PC-3 (cell line): ENCODE results near the gene LYSET. TPM values are rescaled to one million over a fixed set of nuclear protein-coding genes. Genes with fewer than 3 reads are reported as not detected.
A peak's percentile ranks its signal among the peaks of the same experiment; 100 is the strongest.

ENCODE experiments used
- ATAC-seq: fragments of 200-7000 bp; cut with Tn5 transposase; 2 replicates; pipeline ENCODE4 v1.9.1; 2020; ENCODE audit warnings: mild to moderate bottlenecking, moderate library complexity
- BruUV-seq: library from RNA; stranded (reverse); fragments of 400-500 nt; replicated peaks from 2 replicates; lab custom pipeline; 2021; lab: Mats Ljungman, UMichigan
- CTCF ChIA-PET: fragments of 300-600 bp; sonication (Branson Sonifier 250); formaldehyde crosslinking; loops from one replicate; lab custom pipeline; 2022; ENCODE audit warnings: antibody characterized with exemption; lab: Charles Lee
- POLR2A ChIA-PET: fragments of 300-600 bp; sonication (Branson Sonifier 250); formaldehyde crosslinking; loops from one replicate; lab custom pipeline; 2022; ENCODE audit warnings: antibody characterized with exemption; ENCODE audit not compliant: unreplicated experiment; lab: Charles Lee
- DNase-seq: peaks from one replicate; pipeline ENCODE4 v3.0.0-alpha.2; 2015
- H2AFZ ChIP-seq: fragments of 300-600 bp; sonication (generic); 2 replicates; pipeline ENCODE4 v1.6.0; 2016; ENCODE audit warnings: antibody characterized with exemption, low read length
- H3F3A ChIP-seq: fragments of 300-600 bp; sonication (generic); one replicate; pipeline ENCODE4 v1.6.0; 2017; ENCODE audit warnings: antibody characterized with exemption, low read length, control low read depth, mild to moderate bottlenecking; ENCODE audit not compliant: unreplicated experiment
- H3K27ac ChIP-seq: fragments of 300-600 bp; sonication (generic); 2 replicates; pipeline ENCODE4 v1.5.1; 2016; ENCODE audit warnings: mild to moderate bottlenecking, low read length
- H3K27me3 ChIP-seq: fragments of 300-600 bp; sonication (generic); 2 replicates; pipeline ENCODE4 v1.6.1; 2016; ENCODE audit warnings: low read length, mixed read lengths
- H3K36me3 ChIP-seq: fragments of 300-600 bp; sonication (generic); 2 replicates; pipeline ENCODE4 v1.6.1; 2016; ENCODE audit warnings: low read depth, mixed run types, low read length, mixed read lengths
- H3K4me1 ChIP-seq: fragments of 300-600 bp; sonication (generic); 2 replicates; pipeline ENCODE4 v1.5.1; 2016; ENCODE audit warnings: low read length; ENCODE audit not compliant: insufficient read depth
- H3K4me2 ChIP-seq: fragments of 300-600 bp; sonication (generic); 2 replicates; pipeline ENCODE4 v1.6.0; 2016; ENCODE audit warnings: low read length
- H3K4me3 ChIP-seq: fragments of 300-600 bp; sonication (generic); 2 replicates; pipeline ENCODE4 v1.5.1; 2016; ENCODE audit warnings: mild to moderate bottlenecking, low read length, mixed read lengths
- H3K79me2 ChIP-seq: fragments of 300-600 bp; sonication (generic); 2 replicates; pipeline ENCODE4 v1.6.1; 2017; ENCODE audit warnings: low read length, mixed read lengths
- H3K9ac ChIP-seq: fragments of 300-600 bp; sonication (generic); 2 replicates; pipeline ENCODE4 v1.6.0; 2016; ENCODE audit warnings: mild to moderate bottlenecking, low read length
- H3K9me2 ChIP-seq: fragments of 300-600 bp; sonication (generic); replicated peaks from 2 replicates; pipeline ENCODE4 v1.6.1; 2016; ENCODE audit warnings: mixed run types, low read length, mixed read lengths
- H3K9me3 ChIP-seq: fragments of 300-600 bp; sonication (generic); 2 replicates; pipeline ENCODE4 v1.6.1; 2016; ENCODE audit warnings: low read length, mixed read lengths
- H4K20me1 ChIP-seq: fragments of 300-600 bp; sonication (generic); 2 replicates; pipeline ENCODE4 v1.6.1; 2016; ENCODE audit warnings: low read length, mixed read lengths
- EZH2 ChIP-seq: fragments of 300-600 bp; sonication (generic); IDR thresholded peaks from one replicate; pipeline ENCODE4 v1.6.1; 2017; ENCODE audit warnings: antibody characterized with exemption, mild to moderate bottlenecking, low read length; ENCODE audit not compliant: unreplicated experiment
- EZH2phosphoT487 ChIP-seq: fragments of 300-600 bp; sonication (generic); IDR thresholded peaks from 2 replicates; pipeline ENCODE4 v1.6.1; 2018; ENCODE audit warnings: mild to moderate bottlenecking, antibody characterized with exemption, low read length, borderline replicate concordance
- intact Hi-C: fragments of 100-400 bp; cut with micrococcal nuclease; formaldehyde crosslinking; loops from 2 replicates; pipeline ENCODE4 v1.9.0; 2023
- total RNA-seq: library from RNA; depleted of rRNA; stranded (reverse); fragments of >200 nt; gene quantifications from 2 replicates; pipeline ENCODE4 v1.2.3, GENCODE V29; 2014
- TF ChIP-seq, protein P1 (sequence below): fragments of 300-600 bp; sonication (generic); conservative IDR thresholded peaks from 2 replicates; pipeline ENCODE4 v1.5.1; 2017; ENCODE audit warnings: antibody characterized with exemption, low read depth, mild to moderate bottlenecking, low read length

The LYSET gene
- total RNA-seq, 1 experiment from 2014 or later: 11.5 TPM

DNA sequence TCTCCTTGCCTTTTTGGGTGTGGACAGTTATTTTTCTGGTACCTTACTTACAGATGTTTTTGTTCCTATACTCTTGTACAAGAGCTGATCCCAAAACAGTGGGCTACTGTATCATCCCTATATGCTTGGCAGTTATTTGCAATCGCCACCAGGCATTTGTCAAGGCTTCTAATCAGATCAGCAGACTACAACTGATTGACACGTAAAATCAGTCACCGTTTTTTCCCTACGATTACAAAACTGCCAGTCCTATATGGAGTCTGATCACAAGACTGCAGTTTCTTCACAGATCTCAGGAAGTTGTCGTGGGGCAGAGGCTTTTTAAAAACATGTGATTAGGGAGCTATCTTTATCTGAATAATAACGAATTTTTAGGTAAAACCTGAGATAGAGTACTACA lies 1.3 kb downstream of the LYSET start:
- no peak overlapping the region for H3K9ac ChIP-seq
- H3K4me1 ChIP-seq: peaks cover 19% of the 10 kb centered on the region
- 0 out of 2 replicates have a peak, but pooled peaks cover 8% of the 10 kb centered on the region for H4K20me1 ChIP-seq
- intact Hi-C loops: no loop called here
- peak overlapping the region; percentile 93; the same call in 1 of the 2 replicates for H3K4me3 ChIP-seq
- ChIA-PET CTCF (no interaction called here), POLR2A (interaction anchor here (0.8 kb wide), 1 partner anchor 20 kb away, joined by 3 read pairs; the partner anchor contains the start of genes GON7 and UBR7)
- no peaks in the 10 kb centered on the region for H3K9me2 ChIP-seq
- no peak for ATAC-seq
- no peaks in the 10 kb centered on the region for H3F3A ChIP-seq
- no peak for DNase-seq
- no peak overlapping the region for H3K27ac ChIP-seq
- TSS peak; percentile 61 for BruUV-seq
- no peaks in the 10 kb centered on the region for H3K9me3 ChIP-seq
- H3K79me2 ChIP-seq: peaks cover 46% of the 10 kb centered on the region
- H2AFZ ChIP-seq: no peak overlapping the region
- TF ChIP-seq EZH2phosphoT487: no peak
- no peak for TF ChIP-seq EZH2
- TF ChIP-seq, protein P1, sequence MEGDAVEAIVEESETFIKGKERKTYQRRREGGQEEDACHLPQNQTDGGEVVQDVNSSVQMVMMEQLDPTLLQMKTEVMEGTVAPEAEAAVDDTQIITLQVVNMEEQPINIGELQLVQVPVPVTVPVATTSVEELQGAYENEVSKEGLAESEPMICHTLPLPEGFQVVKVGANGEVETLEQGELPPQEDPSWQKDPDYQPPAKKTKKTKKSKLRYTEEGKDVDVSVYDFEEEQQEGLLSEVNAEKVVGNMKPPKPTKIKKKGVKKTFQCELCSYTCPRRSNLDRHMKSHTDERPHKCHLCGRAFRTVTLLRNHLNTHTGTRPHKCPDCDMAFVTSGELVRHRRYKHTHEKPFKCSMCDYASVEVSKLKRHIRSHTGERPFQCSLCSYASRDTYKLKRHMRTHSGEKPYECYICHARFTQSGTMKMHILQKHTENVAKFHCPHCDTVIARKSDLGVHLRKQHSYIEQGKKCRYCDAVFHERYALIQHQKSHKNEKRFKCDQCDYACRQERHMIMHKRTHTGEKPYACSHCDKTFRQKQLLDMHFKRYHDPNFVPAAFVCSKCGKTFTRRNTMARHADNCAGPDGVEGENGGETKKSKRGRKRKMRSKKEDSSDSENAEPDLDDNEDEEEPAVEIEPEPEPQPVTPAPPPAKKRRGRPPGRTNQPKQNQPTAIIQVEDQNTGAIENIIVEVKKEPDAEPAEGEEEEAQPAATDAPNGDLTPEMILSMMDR: no peak
- peaks cover 13% of the 10 kb centered on the region; the same call in 1 of the 2 replicates for H3K36me3 ChIP-seq
- H3K27me3 ChIP-seq: no peaks in the 10 kb centered on the region
- H3K4me2 ChIP-seq: peak overlapping the region; percentile 92

DNA sequence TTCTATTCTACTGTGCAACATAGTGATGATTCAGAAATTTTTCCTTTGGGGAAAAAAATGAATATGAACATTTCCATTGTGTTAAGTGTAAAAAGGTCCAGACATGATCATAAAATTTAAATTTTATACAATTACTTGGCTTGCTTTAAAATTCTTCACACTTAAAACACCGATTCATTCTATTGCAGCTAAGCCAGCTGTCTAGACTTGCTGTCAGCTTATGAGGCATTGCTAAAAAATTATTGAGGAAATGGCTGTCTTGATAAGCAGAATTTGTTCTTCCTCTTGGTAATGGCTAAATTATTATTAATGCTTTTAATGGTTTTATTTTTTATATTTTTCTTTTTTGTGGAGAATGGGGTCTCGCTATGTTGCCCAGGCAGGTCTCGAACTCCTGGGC lies 1.8 kb downstream of the LYSET start:
- POLR2A ChIA-PET: interaction anchor here (0.8 kb wide), 1 partner anchor 20 kb away, joined by 3 read pairs; the partner anchor contains the start of genes GON7 and UBR7
- DNase-seq (no peak), ATAC-seq (no peak)
- Histone ChIP-seq H3K27ac (no peak overlapping the region), H3K4me2 (peak overlapping the region; percentile 92; the same call in 1 of the 2 replicates), H3K27me3 (no peaks in the 10 kb centered on the region), H3K79me2 (peaks cover 46% of the 10 kb centered on the region), H3K36me3 (peaks cover 13% of the 10 kb centered on the region; the same call in 1 of the 2 replicates), H3K9ac (no peak overlapping the region), H4K20me1 (0 out of 2 replicates have a peak, but pooled peaks cover 8% of the 10 kb centered on the region), H3F3A (no peaks in the 10 kb centered on the region), H3K4me1 (peaks cover 19% of the 10 kb centered on the region), H3K9me3 (no peaks in the 10 kb centered on the region), H3K4me3 (no peak overlapping the region), H3K9me2 (no peaks in the 10 kb centered on the region), H2AFZ (no peak overlapping the region)
- no peak for TF ChIP-seq EZH2
- TF ChIP-seq, protein P1: no peak
- TF ChIP-seq EZH2phosphoT487: no peak
- CTCF ChIA-PET: no interaction called here
- BruUV-seq: no TSS peak
- intact Hi-C loops: no loop called here

DNA sequence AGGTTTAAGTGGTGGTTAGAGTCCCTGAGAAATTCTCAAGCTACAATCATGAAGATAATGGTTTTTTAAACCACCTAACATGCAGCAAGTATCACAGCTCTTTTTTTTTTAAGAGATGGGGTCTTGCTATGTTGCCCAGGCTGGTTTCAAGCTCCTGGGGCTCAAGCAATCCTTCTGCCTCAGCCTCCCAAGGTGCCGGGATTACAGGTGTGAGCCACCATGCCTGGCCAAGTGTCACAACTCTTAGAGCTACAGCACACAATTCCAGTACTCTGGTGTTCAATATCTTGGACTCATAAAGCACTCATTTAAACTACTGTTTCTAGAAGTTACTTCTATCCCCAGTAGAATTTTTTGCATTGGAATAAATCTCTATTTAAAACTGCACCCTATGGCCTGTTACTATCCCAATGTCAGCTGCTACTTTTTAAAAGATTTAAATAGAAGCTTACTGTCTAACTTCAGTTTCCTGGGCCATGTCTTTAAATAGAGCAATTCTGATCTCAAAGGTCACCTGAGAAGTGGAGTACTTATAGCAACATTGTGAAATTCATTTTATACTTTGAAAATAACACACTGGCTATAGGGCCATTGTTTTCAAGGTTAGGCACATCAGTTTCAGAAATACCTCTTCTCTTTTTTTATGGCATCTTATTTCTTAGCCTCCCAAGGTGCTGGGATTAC lies 10.3 kb downstream of the LYSET start:
- no peak overlapping the region for H2AFZ ChIP-seq
- H3K9ac ChIP-seq: no peak overlapping the region
- H3K27ac ChIP-seq: no peak overlapping the region
- H3K4me1 ChIP-seq: peaks cover 6% of the 10 kb centered on the region; the same call in 1 of the 2 replicates
- H3K79me2 ChIP-seq: no peaks in the 10 kb centered on the region
- ChIA-PET POLR2A (no interaction called here), CTCF (no interaction called here)
- H3K4me3 ChIP-seq: no peak overlapping the region
- H3F3A ChIP-seq: no peaks in the 10 kb centered on the region
- no peaks in the 10 kb centered on the region for H3K9me2 ChIP-seq
- ATAC-seq (no peak), DNase-seq (no peak)
- TF ChIP-seq EZH2phosphoT487 (no peak), EZH2 (no peak)
- TF ChIP-seq, protein P1: no peak
- no peaks in the 10 kb centered on the region for H3K27me3 ChIP-seq
- no peaks in the 10 kb centered on the region for H3K36me3 ChIP-seq
- BruUV-seq: no TSS peak
- intact Hi-C loops: no loop called here
- H4K20me1 ChIP-seq: no peaks in the 10 kb centered on the region
- no peaks in the 10 kb centered on the region for H3K9me3 ChIP-seq
- H3K4me2 ChIP-seq: no peak overlapping the region
